WTC11 (cell line): Measurements from ENCODE around the gene PTGR2.

Experiments
- NFYB ChIP-seq: sonication (generic); formaldehyde crosslinking; conservative IDR thresholded peaks from 2 replicates; pipeline ENCODE4 v1.8.0; 2022; ENCODE audit warnings: low read depth, missing genetic modification reagents
- ZNF671 ChIP-seq: fragments of 250-450 bp; sonication (Bioruptor Pico); IDR thresholded peaks from 2 replicates; pipeline ENCODE4 v1.8.0; 2021; ENCODE audit warnings: mild to moderate bottlenecking
- TF ChIP-seq, protein P1 (sequence below): fragments of 200-600 bp; IDR thresholded peaks from 2 replicates; pipeline ENCODE4 v1.8.0; 2022; ENCODE audit warnings: antibody characterized with exemption

DNA sequence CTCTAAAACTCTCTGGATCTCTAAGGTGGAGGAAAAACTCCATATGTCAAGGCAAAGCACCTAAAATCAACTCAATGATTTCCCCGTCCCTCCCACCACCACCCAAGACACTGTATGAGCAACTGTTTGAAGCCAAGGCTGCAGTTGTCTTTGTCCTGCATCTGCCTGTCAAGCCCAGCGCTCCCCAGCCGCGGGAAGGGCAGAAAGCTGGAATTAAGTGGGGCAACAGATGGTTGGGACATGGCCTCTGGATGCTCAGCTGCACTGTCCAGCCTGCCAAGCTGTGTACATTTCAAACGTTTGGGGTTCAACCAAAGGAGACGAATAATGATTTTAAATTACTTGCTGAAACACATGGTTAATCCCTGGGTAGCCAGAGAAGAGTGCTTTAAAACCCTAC is 42.2 kb upstream of the PTGR2 start:
- TF ChIP-seq, protein P1, sequence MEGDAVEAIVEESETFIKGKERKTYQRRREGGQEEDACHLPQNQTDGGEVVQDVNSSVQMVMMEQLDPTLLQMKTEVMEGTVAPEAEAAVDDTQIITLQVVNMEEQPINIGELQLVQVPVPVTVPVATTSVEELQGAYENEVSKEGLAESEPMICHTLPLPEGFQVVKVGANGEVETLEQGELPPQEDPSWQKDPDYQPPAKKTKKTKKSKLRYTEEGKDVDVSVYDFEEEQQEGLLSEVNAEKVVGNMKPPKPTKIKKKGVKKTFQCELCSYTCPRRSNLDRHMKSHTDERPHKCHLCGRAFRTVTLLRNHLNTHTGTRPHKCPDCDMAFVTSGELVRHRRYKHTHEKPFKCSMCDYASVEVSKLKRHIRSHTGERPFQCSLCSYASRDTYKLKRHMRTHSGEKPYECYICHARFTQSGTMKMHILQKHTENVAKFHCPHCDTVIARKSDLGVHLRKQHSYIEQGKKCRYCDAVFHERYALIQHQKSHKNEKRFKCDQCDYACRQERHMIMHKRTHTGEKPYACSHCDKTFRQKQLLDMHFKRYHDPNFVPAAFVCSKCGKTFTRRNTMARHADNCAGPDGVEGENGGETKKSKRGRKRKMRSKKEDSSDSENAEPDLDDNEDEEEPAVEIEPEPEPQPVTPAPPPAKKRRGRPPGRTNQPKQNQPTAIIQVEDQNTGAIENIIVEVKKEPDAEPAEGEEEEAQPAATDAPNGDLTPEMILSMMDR, result no peak
- no peak for TF ChIP-seq NFYB (CRISPR knock-in tag)
- TF ChIP-seq ZNF671, result no peak
